NOMO-1 treated with DMSO at 0.1 percent for 48 hours (cell line): ENCODE measurements around the gene NCOA1.

Source experiments
- DNase-seq: peaks from one replicate; lab custom pipeline; 2025; ENCODE audit not compliant: unreplicated experiment; lab: John Stamatoyannopoulos, UW

NCOA1 gene

GRCh38 chr2:24816404-24816803, 325.4 kb downstream of the NCOA1 start:
- no peak for DNase-seq

- no peak for DNase-seq
Measured at GRCh38 chr2:24816884-24817283, 325.8 kb downstream of the NCOA1 start.

- DNase-seq = no peak
Measured at GRCh38 chr2:24818721-24819167, 327.7 kb downstream of the NCOA1 start.

DNA sequence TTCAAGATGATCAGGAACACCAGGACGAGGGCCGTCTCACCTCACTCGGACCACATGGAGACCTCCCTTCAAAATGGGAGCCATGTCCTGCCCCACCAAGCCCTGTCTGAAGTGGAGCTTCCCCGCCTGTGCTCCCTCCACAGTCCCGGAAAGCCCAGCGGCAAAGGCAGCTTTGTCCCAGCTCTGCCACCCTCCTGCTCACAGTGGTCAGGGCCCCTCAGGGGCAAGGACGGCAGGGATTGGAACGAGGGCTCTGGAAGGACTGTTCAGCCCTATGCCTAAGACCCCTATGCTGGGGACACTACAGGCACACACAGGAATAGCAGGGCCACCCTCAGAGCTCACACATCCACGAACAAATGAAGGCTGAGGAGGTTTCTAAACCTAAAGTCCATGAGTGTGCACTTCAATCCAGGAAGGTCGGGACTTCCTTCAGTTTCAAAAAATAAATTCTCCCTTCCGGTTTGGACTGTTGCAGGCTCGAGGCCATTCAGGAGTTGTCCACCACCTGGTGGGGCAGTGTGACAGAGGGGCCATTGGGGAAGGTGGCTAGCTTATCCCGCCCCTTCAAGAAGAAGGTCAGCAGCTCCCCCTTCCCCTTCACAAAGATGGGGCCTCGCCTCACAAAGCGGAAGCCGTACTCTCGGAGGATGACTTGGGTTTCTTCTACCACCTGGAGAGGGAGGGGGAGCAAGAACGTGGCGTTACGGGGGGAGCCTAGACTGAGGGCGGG, 328.6 kb downstream of the NCOA1 start:
- no peak for DNase-seq

- no peak for DNase-seq
Measured at GRCh38 chr2:24820175-24820513, 329.1 kb downstream of the NCOA1 start.
